ENCODE measurements around the gene B4GALNT3. TPM values are rescaled to one million over a fixed set of nuclear protein-coding genes. Genes with fewer than 3 reads are reported as not detected.

B4GALNT3 gene
- total RNA-seq, 2 experiments from 2014 or later = 10.9 to 11.1 TPM

DNA sequence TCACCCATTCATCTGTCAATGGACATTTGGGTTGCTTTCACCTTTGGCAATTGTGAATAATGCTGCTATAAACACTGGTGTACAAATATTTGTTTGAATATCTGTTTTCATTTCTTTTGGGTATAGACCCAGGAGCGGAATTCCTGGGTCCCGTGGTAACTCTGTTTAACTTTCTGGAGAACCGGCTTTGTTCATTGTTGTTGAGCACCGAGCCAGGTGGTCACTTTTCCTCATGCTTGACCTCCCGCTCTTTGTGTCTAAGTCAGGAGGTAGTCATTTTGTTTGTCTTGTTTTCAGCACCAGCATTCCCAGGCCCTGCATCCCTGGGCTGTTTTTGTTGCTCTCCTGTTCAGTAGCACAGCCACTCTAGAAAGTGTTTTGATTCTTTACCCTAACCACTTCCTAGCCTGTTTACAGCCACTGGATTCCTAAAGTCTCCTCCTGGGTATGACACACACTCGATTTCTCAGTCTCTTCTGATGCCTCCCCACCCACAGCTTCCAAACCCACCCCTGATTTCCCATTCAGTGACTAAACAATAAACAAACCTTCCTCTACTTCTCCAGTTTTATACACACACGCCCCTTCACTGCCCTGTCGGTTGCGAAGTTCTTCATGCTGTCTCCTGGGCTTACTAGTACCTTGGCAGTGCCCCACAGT, 37.9 kb downstream of the B4GALNT3 start:
- CTCF ChIA-PET = no interaction called here
- ATAC-seq (no peak), DNase-seq (no peak)
- Mint-ChIP-seq H3K9me3 (ENCODE audit: insufficient read depth) (no peaks in the 10 kb centered on the region), H3K27ac (no peak overlapping the region), H3K4me3 (no peak overlapping the region), H3K27me3 (ENCODE audit: low read depth) (peaks cover 4% of the 10 kb centered on the region), H3K4me1 (ENCODE audit: low read depth) (no peaks in the 10 kb centered on the region), H3K36me3 (ENCODE audit: low read depth) (no peaks in the 10 kb centered on the region)
- POLR2A ChIA-PET = no interaction called here

DNA sequence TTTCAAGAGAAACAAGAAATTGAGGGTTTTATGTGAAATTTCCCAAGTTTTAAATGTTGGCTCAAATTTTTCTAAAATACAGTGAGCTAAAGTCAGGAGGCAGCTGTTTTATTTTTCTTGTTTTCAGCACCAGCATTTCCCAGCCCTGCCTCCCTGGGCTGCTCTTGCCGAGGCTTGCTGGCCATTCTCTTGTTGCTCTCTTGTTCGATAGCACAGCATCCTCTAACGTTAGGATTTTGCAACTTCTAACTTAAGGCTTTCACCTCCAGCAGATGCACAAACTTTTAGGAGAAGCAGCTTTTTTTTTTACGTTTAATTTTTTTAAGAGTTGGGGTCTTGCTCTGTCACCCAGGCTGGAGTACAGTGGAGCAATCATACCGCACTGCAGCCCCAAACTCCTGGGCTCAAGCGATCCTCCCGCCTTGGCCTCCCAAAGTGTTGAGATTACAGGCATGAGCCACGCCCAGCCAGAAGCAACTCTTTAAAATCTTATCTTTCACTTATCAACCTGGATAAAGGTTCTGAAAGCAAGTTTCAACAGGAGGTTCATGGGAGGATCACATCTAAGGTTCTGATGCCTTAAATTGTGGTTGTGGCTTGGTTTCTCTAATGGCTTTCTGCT, 40.2 kb downstream of the B4GALNT3 start:
- H3K27ac Mint-ChIP-seq = no peak overlapping the region
- no peaks in the 10 kb centered on the region for H3K9me3 Mint-ChIP-seq (ENCODE audit: insufficient read depth)
- ATAC-seq (no peak), DNase-seq (no peak)
- peaks cover 3% of the 10 kb centered on the region for H3K4me1 Mint-ChIP-seq (ENCODE audit: low read depth)
- peaks cover 8% of the 10 kb centered on the region for H3K27me3 Mint-ChIP-seq (ENCODE audit: low read depth)
- ChIA-PET POLR2A (no interaction called here), CTCF (no interaction called here)
- H3K36me3 Mint-ChIP-seq (ENCODE audit: low read depth) = no peaks in the 10 kb centered on the region
- H3K4me3 Mint-ChIP-seq = no peak overlapping the region

DNA sequence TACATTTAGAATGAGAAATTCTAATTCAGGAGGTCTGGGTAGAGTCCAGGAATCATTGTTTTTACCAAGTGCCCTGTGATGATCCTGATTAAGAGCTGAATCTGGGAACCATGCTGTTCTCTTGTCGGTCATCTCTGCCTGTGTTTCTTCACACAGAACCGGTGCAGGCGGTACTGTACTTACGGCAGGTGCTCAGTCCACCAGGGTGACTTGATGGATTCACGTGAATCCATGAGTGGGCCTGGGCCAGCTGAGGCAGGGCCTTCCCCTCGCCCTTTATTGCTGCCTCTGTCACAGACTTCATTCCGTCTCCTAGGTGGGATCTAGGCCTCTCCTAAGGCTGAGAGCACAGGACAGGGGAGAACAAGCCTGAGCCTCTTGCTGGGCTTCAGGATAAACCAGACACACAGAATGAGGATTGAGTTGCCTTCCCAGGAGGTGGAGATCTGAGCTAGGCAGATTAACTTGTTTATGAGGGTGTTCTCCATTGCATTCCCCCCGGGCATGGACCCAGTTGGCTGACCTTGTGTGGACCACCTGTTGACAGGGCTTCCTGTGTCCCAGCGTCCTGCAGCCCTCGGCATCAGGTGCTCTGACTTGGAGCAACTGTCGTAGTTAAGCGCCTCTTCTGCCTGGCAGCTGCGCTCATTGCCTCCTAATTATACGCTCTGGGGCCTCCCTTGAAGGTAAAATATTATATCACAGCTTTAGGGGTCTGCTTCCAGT, 42.1 kb downstream of the B4GALNT3 start:
- CTCF ChIA-PET = no interaction called here
- DNase-seq (no peak), ATAC-seq (no peak)
- Mint-ChIP-seq H3K27ac (no peak overlapping the region), H3K27me3 (ENCODE audit: low read depth) (peaks cover 11% of the 10 kb centered on the region), H3K4me3 (no peak overlapping the region), H3K9me3 (ENCODE audit: insufficient read depth) (no peaks in the 10 kb centered on the region), H3K36me3 (ENCODE audit: low read depth) (no peaks in the 10 kb centered on the region), H3K4me1 (ENCODE audit: low read depth) (peaks cover 3% of the 10 kb centered on the region)
- POLR2A ChIA-PET = no interaction called here

DNA sequence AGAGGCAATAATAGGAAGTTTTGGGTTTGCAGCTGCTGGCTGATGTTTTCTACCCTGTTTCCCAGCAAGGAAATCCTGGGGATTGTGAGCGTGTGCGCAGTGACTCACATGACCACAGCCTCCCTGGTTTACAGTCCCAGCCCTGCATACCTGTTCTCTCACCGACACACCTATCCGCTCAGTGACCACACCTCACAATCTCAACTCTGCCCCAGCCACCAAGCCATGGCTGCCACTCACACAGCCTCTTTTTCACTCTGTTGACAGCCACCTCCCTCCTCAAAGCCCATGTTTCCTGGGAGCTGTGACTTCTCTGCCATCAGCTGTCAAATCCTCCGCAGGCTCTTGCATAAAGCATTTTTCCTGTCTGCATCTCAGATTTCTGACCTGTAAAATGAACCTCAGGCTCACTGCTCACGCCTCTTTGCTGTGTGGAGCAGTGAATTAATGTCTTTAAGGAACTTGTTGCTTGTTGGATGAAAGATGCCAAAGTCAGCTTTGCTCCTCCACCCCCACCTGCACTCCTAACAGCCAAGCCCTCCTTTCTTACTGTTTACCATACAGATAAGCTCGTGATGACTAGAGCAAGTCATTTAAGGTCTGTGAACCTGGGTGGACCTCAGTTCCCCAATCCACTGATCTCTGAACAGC, 43.5 kb downstream of the B4GALNT3 start:
- Mint-ChIP-seq H3K36me3 (ENCODE audit: low read depth) (no peaks in the 10 kb centered on the region), H3K4me3 (no peak overlapping the region)

DNA sequence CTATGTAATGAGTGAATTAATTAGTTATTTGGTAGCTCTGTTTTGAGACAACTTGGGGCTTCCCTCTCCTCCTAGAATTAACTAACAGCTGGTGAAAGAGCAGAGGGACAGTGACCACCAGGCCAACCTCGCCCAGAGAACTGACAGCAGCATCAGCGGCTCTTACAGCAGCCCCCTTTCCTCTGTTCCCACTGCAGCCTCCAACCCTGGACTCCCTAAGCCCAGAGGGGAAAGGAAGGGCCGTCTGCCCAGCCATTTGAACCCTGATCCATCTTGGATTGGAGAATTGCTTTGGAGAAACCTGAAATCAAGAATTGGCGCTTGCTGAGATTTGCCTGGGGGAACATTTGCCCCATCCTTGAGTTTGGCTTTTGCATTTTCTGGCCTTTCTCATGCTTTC, 45.5 kb downstream of the B4GALNT3 start:
- DNase-seq (no peak), ATAC-seq (no peak)
- H3K9me3 Mint-ChIP-seq (ENCODE audit: insufficient read depth) = no peaks in the 10 kb centered on the region
- peaks cover 11% of the 10 kb centered on the region for H3K27me3 Mint-ChIP-seq (ENCODE audit: low read depth)
- H3K27ac Mint-ChIP-seq = no peak overlapping the region
- peaks cover 3% of the 10 kb centered on the region for H3K4me1 Mint-ChIP-seq (ENCODE audit: low read depth)
- H3K36me3 Mint-ChIP-seq (ENCODE audit: low read depth) = no peaks in the 10 kb centered on the region
- H3K4me3 Mint-ChIP-seq = no peak overlapping the region
- ChIA-PET POLR2A (no interaction called here), CTCF (interaction anchor here (1.7 kb wide), 1 partner anchor 34 kb away, joined by 4 read pairs; no protein-coding TSS in a partner anchor)

More for the DNA sequence above, 43.5 kb downstream of the B4GALNT3 start:
- peaks cover 3% of the 10 kb centered on the region for H3K4me1 Mint-ChIP-seq (ENCODE audit: low read depth)
- POLR2A ChIA-PET = no interaction called here
- no peaks in the 10 kb centered on the region for H3K9me3 Mint-ChIP-seq (ENCODE audit: insufficient read depth)
- ATAC-seq (no peak), DNase-seq (no peak)
- CTCF ChIA-PET = interaction anchor here (0.8 to 1.1 kb wide), 2 partner anchors 16 to 50 kb away, joined by 3 to 4 read pairs; no protein-coding TSS in a partner anchor
- no peak overlapping the region for H3K27ac Mint-ChIP-seq
- peaks cover 11% of the 10 kb centered on the region for H3K27me3 Mint-ChIP-seq (ENCODE audit: low read depth)

DNA sequence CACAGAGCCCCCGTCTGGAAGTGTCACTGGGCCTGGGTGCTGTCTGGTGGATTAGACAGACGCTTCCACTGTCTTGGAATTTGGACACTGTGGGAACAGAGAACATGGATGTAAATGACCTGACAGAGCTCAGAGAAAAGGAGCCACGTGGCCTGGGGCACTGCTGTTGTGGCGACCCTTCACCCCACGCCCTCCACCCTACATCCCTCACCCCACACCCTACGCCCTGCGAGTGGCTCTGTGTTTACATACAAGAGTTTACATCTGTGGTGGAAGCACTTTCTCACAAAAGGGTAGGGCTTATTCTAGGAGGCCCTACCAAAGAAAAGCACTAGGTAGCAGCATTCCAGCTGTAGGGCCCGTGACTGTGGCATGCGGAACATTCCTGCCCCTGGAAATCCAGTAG, 47.7 kb downstream of the B4GALNT3 start:
- H3K27me3 Mint-ChIP-seq (ENCODE audit: low read depth) = peaks cover 11% of the 10 kb centered on the region
- ChIA-PET POLR2A (no interaction called here), CTCF (no interaction called here)
- no peak overlapping the region for H3K4me3 Mint-ChIP-seq
- ATAC-seq (no peak), DNase-seq (no peak)
- no peak overlapping the region for H3K27ac Mint-ChIP-seq
- no peaks in the 10 kb centered on the region for H3K36me3 Mint-ChIP-seq (ENCODE audit: low read depth)
- H3K9me3 Mint-ChIP-seq (ENCODE audit: insufficient read depth) = no peaks in the 10 kb centered on the region
- H3K4me1 Mint-ChIP-seq (ENCODE audit: low read depth) = peaks cover 3% of the 10 kb centered on the region

DNA sequence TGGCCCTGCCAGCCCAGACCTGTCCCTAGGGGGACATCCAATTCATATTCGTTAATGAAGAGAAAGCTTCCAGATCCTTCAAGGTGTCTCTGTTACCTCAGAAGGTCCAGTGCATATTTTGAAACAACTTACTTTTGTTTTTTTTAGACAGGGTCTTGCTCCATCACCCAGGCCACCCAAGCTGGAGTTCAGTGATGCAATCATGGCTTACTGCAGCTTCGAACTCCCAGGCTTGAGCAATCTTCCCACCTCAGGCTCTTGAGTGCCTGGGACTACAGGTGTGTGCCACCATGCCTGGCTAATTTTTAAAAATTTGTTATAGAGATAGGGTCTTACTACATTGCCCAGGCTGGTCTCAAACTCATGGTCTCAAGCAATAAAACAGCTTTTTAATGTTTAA, 48.4 kb downstream of the B4GALNT3 start:
- ATAC-seq (no peak), DNase-seq (no peak)
- Mint-ChIP-seq H3K9me3 (ENCODE audit: insufficient read depth) (no peaks in the 10 kb centered on the region), H3K27me3 (ENCODE audit: low read depth) (peaks cover 8% of the 10 kb centered on the region), H3K36me3 (ENCODE audit: low read depth) (no peaks in the 10 kb centered on the region), H3K4me1 (ENCODE audit: low read depth) (peaks cover 1% of the 10 kb centered on the region), H3K4me3 (no peak overlapping the region), H3K27ac (no peak overlapping the region)
- ChIA-PET POLR2A (no interaction called here), CTCF (no interaction called here)

DNA sequence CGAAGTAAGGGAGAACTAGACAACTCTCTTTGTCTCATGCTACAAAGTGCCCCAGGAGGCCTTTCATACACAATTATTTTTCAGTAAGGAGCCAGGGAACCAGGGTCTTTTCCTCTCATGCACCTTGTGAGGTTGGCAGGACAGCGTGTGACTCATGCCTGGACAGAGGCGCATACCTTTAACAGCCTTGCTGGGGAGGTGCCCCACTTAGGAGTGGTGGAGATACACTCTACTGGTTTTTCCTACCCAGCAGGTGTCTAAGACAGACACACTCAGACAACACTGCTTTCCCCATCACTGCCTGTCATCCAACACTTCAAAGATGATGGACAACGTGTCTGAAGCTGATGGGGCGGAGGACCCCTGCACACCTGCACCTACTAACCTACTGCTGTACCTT, 49.1 kb downstream of the B4GALNT3 start:
- no peak overlapping the region for H3K27ac Mint-ChIP-seq
- DNase-seq = no peak
- H3K27me3 Mint-ChIP-seq (ENCODE audit: low read depth) = peaks cover 4% of the 10 kb centered on the region
- H3K4me1 Mint-ChIP-seq (ENCODE audit: low read depth) = no peaks in the 10 kb centered on the region
- no peaks in the 10 kb centered on the region for H3K9me3 Mint-ChIP-seq (ENCODE audit: insufficient read depth)
- ChIA-PET POLR2A (no interaction called here), CTCF (no interaction called here)
- no peaks in the 10 kb centered on the region for H3K36me3 Mint-ChIP-seq (ENCODE audit: low read depth)
- H3K4me3 Mint-ChIP-seq = no peak overlapping the region
- no peak for ATAC-seq

DNA sequence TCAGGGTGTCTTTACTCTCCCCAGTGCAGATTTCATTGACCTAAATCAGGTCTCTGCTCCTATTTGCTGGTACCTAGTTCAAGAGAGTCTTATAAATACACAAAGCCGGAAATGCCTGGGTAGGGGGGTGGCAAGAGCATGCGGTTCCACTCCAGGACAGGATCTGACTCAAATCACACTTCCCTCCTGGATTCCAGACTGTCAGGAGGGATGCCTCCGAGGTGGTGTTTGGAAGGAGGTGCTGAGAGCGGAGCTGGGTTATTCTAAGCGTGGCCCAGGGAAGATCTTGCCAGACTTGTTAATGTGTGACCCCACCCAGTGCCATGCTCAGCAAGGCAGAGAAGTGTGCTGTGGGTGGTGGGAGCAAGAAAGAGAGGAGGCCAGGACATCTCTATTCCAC, 49.8 kb downstream of the B4GALNT3 start:
- POLR2A ChIA-PET = no interaction called here
- no peak for ATAC-seq
- Mint-ChIP-seq H3K36me3 (ENCODE audit: low read depth) (no peaks in the 10 kb centered on the region), H3K9me3 (ENCODE audit: insufficient read depth) (no peaks in the 10 kb centered on the region), H3K27ac (no peak overlapping the region), H3K4me1 (ENCODE audit: low read depth) (no peaks in the 10 kb centered on the region), H3K27me3 (ENCODE audit: low read depth) (peaks cover 4% of the 10 kb centered on the region), H3K4me3 (no peak overlapping the region)
- no peak for DNase-seq
- CTCF ChIA-PET = no interaction called here

DNA sequence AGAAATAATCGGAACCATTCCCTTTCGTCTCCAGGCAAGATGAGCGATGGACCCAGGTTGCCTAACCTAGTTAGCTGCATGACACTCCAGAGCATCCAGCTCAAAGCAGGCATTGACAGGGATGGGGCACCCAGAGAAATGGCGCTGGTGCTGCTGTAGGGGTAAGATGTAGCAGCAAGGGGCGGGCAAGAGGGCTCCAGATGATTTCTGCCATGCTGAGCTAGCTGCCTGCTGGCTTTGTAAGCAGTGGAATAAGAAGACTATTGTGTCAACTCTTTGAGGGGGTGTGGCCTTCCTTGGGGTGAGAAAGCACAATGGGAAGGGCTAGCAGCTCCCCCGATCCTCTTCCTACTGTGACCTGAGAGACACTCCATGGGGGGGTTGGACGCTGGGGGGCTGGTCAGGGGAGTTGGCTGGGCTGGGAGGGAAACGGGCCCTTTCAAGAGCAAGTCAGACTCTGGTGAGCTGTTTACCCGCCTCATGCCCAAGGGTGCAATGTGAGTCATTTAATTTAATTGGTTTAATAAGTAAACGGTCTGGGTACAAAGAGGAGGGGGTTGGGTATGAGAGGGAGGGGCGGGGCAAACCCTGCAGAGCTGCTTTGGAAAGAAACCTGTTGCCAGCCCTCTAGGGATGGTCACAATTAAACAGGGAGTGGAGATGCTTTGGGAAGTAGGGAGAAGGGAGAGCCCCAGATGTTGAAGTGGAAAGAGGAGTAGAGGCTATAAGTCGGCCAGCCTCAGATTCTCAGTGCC, 50.5 kb downstream of the B4GALNT3 start:
- no peak for DNase-seq
- peaks cover 3% of the 10 kb centered on the region for H3K27me3 Mint-ChIP-seq (ENCODE audit: low read depth)
- CTCF ChIA-PET = interaction anchor here (0.6 kb wide), 1 partner anchor 68 kb away, joined by 3 read pairs; no protein-coding TSS in a partner anchor
- no peaks in the 10 kb centered on the region for H3K9me3 Mint-ChIP-seq (ENCODE audit: insufficient read depth)
- H3K4me1 Mint-ChIP-seq (ENCODE audit: low read depth) = no peaks in the 10 kb centered on the region
- no peak for ATAC-seq
- H3K36me3 Mint-ChIP-seq (ENCODE audit: low read depth) = no peaks in the 10 kb centered on the region
- no peak overlapping the region for H3K27ac Mint-ChIP-seq
- no peak overlapping the region for H3K4me3 Mint-ChIP-seq
- POLR2A ChIA-PET = no interaction called here

DNA sequence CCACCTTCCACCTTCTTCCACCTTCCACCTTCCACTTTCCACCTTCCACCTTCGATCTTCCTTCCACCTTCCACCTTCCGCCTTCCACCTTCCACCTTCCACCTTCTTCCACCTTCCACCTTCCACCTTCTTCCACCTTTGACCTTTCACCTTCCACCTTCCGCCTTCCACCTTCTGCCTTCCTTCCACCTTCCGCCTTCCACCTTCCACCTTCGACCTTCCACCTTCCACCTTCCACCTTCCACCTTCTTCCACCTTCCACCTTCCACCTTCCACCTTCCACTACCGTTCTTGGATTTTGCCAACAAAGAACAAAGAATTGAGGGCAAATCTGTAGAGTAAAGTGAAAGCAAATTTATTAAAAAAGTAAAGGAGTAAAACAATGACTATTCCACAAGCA, 53.2 kb downstream of the B4GALNT3 start:
- no peak overlapping the region for H3K27ac Mint-ChIP-seq
- no peaks in the 10 kb centered on the region for H3K9me3 Mint-ChIP-seq (ENCODE audit: insufficient read depth)
- ChIA-PET POLR2A (no interaction called here), CTCF (no interaction called here)
- DNase-seq = no peak
- no peak for ATAC-seq
- H3K4me1 Mint-ChIP-seq (ENCODE audit: low read depth) = no peaks in the 10 kb centered on the region
- H3K27me3 Mint-ChIP-seq (ENCODE audit: low read depth) = no peaks in the 10 kb centered on the region
- no peak overlapping the region for H3K4me3 Mint-ChIP-seq
- H3K36me3 Mint-ChIP-seq (ENCODE audit: low read depth) = no peaks in the 10 kb centered on the region
